ENCODE measurements around the gene KBTBD3. TPM values are rescaled to one million over a fixed set of nuclear protein-coding genes. Genes with fewer than 3 reads are reported as not detected.
"Not testable (repeated sequence)": the region's sequence is repeated elsewhere in the genome, so short reads cannot be mapped to it uniquely, and the experiment has no call there.

Gene KBTBD3
- total RNA-seq, 2 donors from 2014 or later: 5.1 to 10.6 TPM

GRCh38 chr11:106061249-106061784, 15.8 kb downstream of the KBTBD3 start:
- no peak for TF ChIP-seq CTCF (IDR thresholded peaks at IDR 0.05)
- H3K27me3 ChIP-seq (replicated peaks; ENCODE audit: insufficient read depth): no peaks in the 10 kb centered on the region
- H3K9me3 ChIP-seq: no peaks in the 10 kb centered on the region
- DNase-seq (ENCODE audit: low spot score) (no peak), ATAC-seq (ENCODE audit: insufficient number of reproducible peaks, low FRiP score, low read depth) (no peak)
- peaks cover 9% of the 10 kb centered on the region for H3K36me3 ChIP-seq
- no peak overlapping the region for H3K27ac ChIP-seq
- H3K4me1 ChIP-seq (ENCODE audit: control insufficient read depth in 1 of 2, low read depth in 2 of 2): no peaks in the 10 kb centered on the region
- H3K4me3 ChIP-seq: no peak overlapping the region

- Histone ChIP-seq H3K36me3 (peaks cover 9% of the 10 kb centered on the region), H3K27me3 (replicated peaks; ENCODE audit: insufficient read depth) (no peaks in the 10 kb centered on the region), H3K4me1 (ENCODE audit: control insufficient read depth in 1 of 2, low read depth in 2 of 2) (no peaks in the 10 kb centered on the region), H3K9me3 (no peaks in the 10 kb centered on the region), H3K4me3 (no peak overlapping the region), H3K27ac (no peak overlapping the region)
- no peak for ATAC-seq (ENCODE audit: insufficient number of reproducible peaks, low FRiP score, low read depth)
- TF ChIP-seq CTCF (IDR thresholded peaks at IDR 0.05): no peak
- DNase-seq (ENCODE audit: low spot score): no peak
Observed at GRCh38 chr11:106059617-106060016, 17.5 kb downstream of the KBTBD3 start.

- not testable (repeated sequence) for H3K27me3 ChIP-seq (replicated peaks; ENCODE audit: insufficient read depth); H3K27ac ChIP-seq; ATAC-seq (ENCODE audit: insufficient number of reproducible peaks, low FRiP score, low read depth); H3K4me1 ChIP-seq (ENCODE audit: control insufficient read depth in 1 of 2, low read depth in 2 of 2); DNase-seq (ENCODE audit: low spot score); H3K9me3 ChIP-seq; H3K4me3 ChIP-seq; H3K36me3 ChIP-seq
Observed at GRCh38 chr11:106058377-106058776, 18.8 kb downstream of the KBTBD3 start.

GRCh38 chr11:106051103-106051502, 26.0 kb downstream of the KBTBD3 start:
- no peak overlapping the region for H3K27ac ChIP-seq
- TF ChIP-seq CTCF (IDR thresholded peaks at IDR 0.05): no peak
- ATAC-seq (ENCODE audit: insufficient number of reproducible peaks, low FRiP score, low read depth) (no peak), DNase-seq (ENCODE audit: low spot score) (no peak)
- no peak overlapping the region for H3K4me3 ChIP-seq
- H3K4me1 ChIP-seq (ENCODE audit: control insufficient read depth in 1 of 2, low read depth in 2 of 2): no peaks in the 10 kb centered on the region
- no peaks in the 10 kb centered on the region for H3K27me3 ChIP-seq (replicated peaks; ENCODE audit: insufficient read depth)
- no peaks in the 10 kb centered on the region for H3K9me3 ChIP-seq
- H3K36me3 ChIP-seq: no peaks in the 10 kb centered on the region

- Histone ChIP-seq H3K27me3 (replicated peaks; ENCODE audit: insufficient read depth) (no peaks in the 10 kb centered on the region), H3K27ac (no peak overlapping the region), H3K4me3 (no peak overlapping the region), H3K36me3 (no peaks in the 10 kb centered on the region), H3K4me1 (ENCODE audit: control insufficient read depth in 1 of 2, low read depth in 2 of 2) (no peaks in the 10 kb centered on the region), H3K9me3 (no peaks in the 10 kb centered on the region)
- no peak for TF ChIP-seq CTCF (IDR thresholded peaks at IDR 0.05)
- ATAC-seq (ENCODE audit: insufficient number of reproducible peaks, low FRiP score, low read depth): no peak
- no peak for DNase-seq (ENCODE audit: low spot score)
Observed at GRCh38 chr11:106049727-106050476, 27.2 kb downstream of the KBTBD3 start.
